ENCODE results near the gene ADGRA3.
A peak's percentile ranks its signal among the peaks of the same experiment; 100 is the strongest.
"Not testable (repeated sequence)": the region's sequence is repeated elsewhere in the genome, so short reads cannot be mapped to it uniquely, and the experiment has no call there.

The ADGRA3 gene

GRCh38 chr4:22440999-22441398, 74.9 kb downstream of the ADGRA3 start:
- no peak for DNase-seq

GRCh38 chr4:22439947-22440346, 75.9 kb downstream of the ADGRA3 start:
- no peak for DNase-seq

GRCh38 chr4:22435652-22436051, 80.2 kb downstream of the ADGRA3 start:
- no peak for DNase-seq

GRCh38 chr4:22434895-22435294, 81.0 kb downstream of the ADGRA3 start:
- peak in 1 of 5 experiments; percentile 35 for DNase-seq

- no peak for DNase-seq
Observed at GRCh38 chr4:22430626-22431025, 85.2 kb downstream of the ADGRA3 start.

GRCh38 chr4:22428441-22428840, 87.4 kb downstream of the ADGRA3 start:
- no peak for DNase-seq

- no peak for DNase-seq
Observed at GRCh38 chr4:22427675-22428074, 88.2 kb downstream of the ADGRA3 start.

- DNase-seq = no peak
Observed at GRCh38 chr4:22420291-22420690, 95.6 kb downstream of the ADGRA3 start.

GRCh38 chr4:22417408-22417807, 98.5 kb downstream of the ADGRA3 start:
- peak in 1 of 5 experiments; percentile 20 for DNase-seq

GRCh38 chr4:22416403-22416802, 99.5 kb downstream of the ADGRA3 start:
- peak in 1 of 5 experiments; percentile 40 for DNase-seq

- DNase-seq = peak in 1 of 5 experiments; percentile 9
Observed at GRCh38 chr4:22414833-22415232, 101.0 kb downstream of the ADGRA3 start.

GRCh38 chr4:22413471-22413870, 102.4 kb downstream of the ADGRA3 start:
- DNase-seq = no peak

- DNase-seq = no peak
Observed at GRCh38 chr4:22412013-22412412, 103.9 kb downstream of the ADGRA3 start.

GRCh38 chr4:22410645-22411247, 105.1 kb downstream of the ADGRA3 start:
- peak in 1 of 5 experiments; percentile 13 for DNase-seq

GRCh38 chr4:22408474-22408873, 107.4 kb downstream of the ADGRA3 start:
- no peak for DNase-seq

GRCh38 chr4:22407361-22407760, 108.5 kb downstream of the ADGRA3 start:
- DNase-seq = no peak

GRCh38 chr4:22398671-22399070, 117.2 kb downstream of the ADGRA3 start:
- DNase-seq = no peak

GRCh38 chr4:22391551-22391950, 124.3 kb downstream of the ADGRA3 start:
- no peak for DNase-seq

- peak in 1 of 5 experiments; percentile 68 for DNase-seq
Observed at GRCh38 chr4:22389240-22389870, 126.5 kb downstream of the ADGRA3 start.

GRCh38 chr4:22385611-22386011, 130.3 kb downstream of the ADGRA3 start:
- DNase-seq = no peak

- DNase-seq = no peak
Observed at GRCh38 chr4:22384154-22384553, 131.7 kb downstream of the ADGRA3 start.

- DNase-seq = not testable (repeated sequence)
Observed at GRCh38 chr4:22382216-22382615, 133.7 kb downstream of the ADGRA3 start.

- no peak for DNase-seq
Observed at GRCh38 chr4:22372986-22373385, 142.9 kb downstream of the ADGRA3 start.

- DNase-seq = no peak
Observed at GRCh38 chr4:22369901-22370562, 145.8 kb downstream of the ADGRA3 start.

All from T-helper 2 cell (primary cell).